ENCODE data around the gene EPHB2. TPM values are rescaled to one million over a fixed set of nuclear protein-coding genes. Genes with fewer than 3 reads are reported as not detected.

The EPHB2 gene
- total RNA-seq, 2 experiments from 2014 or later = 0.59 TPM; not detected in 1

GRCh38 chr1:22845398-22845935 lies 134.8 kb downstream of the EPHB2 start:
- intact Hi-C loops (cut with micrococcal nuclease; ENCODE audit: unreplicated experiment) = no loop called here
- ChIA-PET POLR2A (no interaction called here), CTCF (ENCODE audit: unreplicated experiment) (no interaction called here)
- H3K4me2 ChIP-seq (ENCODE audit: low read length) = no peak overlapping the region
- H3K9me2 ChIP-seq (ENCODE audit: insufficient read depth, low read length) = no peaks in the 10 kb centered on the region
- no peaks in the 10 kb centered on the region for H3K36me3 ChIP-seq (ENCODE audit: insufficient read depth, low read length)
- H2AFZ ChIP-seq (ENCODE audit: low read length) = no peak overlapping the region
- H3K4me3 ChIP-seq (ENCODE audit: low read depth, low read length, poor library complexity, severe bottlenecking) = no peak overlapping the region
- H3K79me2 ChIP-seq (ENCODE audit: insufficient read depth, low read depth, low read length) = no peaks in the 10 kb centered on the region
- H3K4me1 ChIP-seq (ENCODE audit: insufficient read depth, low read length, poor library complexity, severe bottlenecking) = no peaks in the 10 kb centered on the region
- DNase-seq (ENCODE audit: low spot score) = no peak
- TF ChIP-seq CTCF (conservative IDR thresholded peaks at IDR 0.05; ENCODE audit: low read length) (no peak), EZH2phosphoT487 (IDR thresholded peaks at IDR 0.05; ENCODE audit: borderline replicate concordance, low read depth, low read length) (no peak)
- BruUV-seq (replicated peaks) = no TSS peak
- H4K20me1 ChIP-seq (ENCODE audit: insufficient read depth, low read length) = no peaks in the 10 kb centered on the region
- no peaks in the 10 kb centered on the region for H3K9me3 ChIP-seq (ENCODE audit: low read length)
- H3K27ac ChIP-seq (ENCODE audit: low read depth, low read length, poor library complexity, severe bottlenecking) = no peak overlapping the region

- Histone ChIP-seq H3K79me2 (ENCODE audit: insufficient read depth, low read depth, low read length) (no peaks in the 10 kb centered on the region), H3K36me3 (ENCODE audit: insufficient read depth, low read length) (no peaks in the 10 kb centered on the region), H3K9me2 (ENCODE audit: insufficient read depth, low read length) (no peaks in the 10 kb centered on the region), H3K27ac (ENCODE audit: low read depth, low read length, poor library complexity, severe bottlenecking) (no peak overlapping the region), H4K20me1 (ENCODE audit: insufficient read depth, low read length) (no peaks in the 10 kb centered on the region), H3K4me1 (ENCODE audit: insufficient read depth, low read length, poor library complexity, severe bottlenecking) (no peaks in the 10 kb centered on the region), H3K4me3 (ENCODE audit: low read depth, low read length, poor library complexity, severe bottlenecking) (no peak overlapping the region), H3K9me3 (ENCODE audit: low read length) (no peaks in the 10 kb centered on the region), H3K4me2 (ENCODE audit: low read length) (no peak overlapping the region), H2AFZ (ENCODE audit: low read length) (no peak overlapping the region)
- intact Hi-C loops (cut with micrococcal nuclease; ENCODE audit: unreplicated experiment) = no loop called here
- no TSS peak for BruUV-seq (replicated peaks)
- DNase-seq (ENCODE audit: low spot score) = no peak
- TF ChIP-seq CTCF (conservative IDR thresholded peaks at IDR 0.05; ENCODE audit: low read length) = no peak
- TF ChIP-seq EZH2phosphoT487 (IDR thresholded peaks at IDR 0.05; ENCODE audit: borderline replicate concordance, low read depth, low read length) = no peak
- POLR2A ChIA-PET = no interaction called here
- CTCF ChIA-PET (ENCODE audit: unreplicated experiment) = no interaction called here
Measured at GRCh38 chr1:22846458-22846857, 135.8 kb downstream of the EPHB2 start.

GRCh38 chr1:22847249-22847648 lies 136.6 kb downstream of the EPHB2 start:
- no peak for DNase-seq (ENCODE audit: low spot score)
- no peaks in the 10 kb centered on the region for H3K79me2 ChIP-seq (ENCODE audit: insufficient read depth, low read depth, low read length)
- H3K4me3 ChIP-seq (ENCODE audit: low read depth, low read length, poor library complexity, severe bottlenecking) = no peak overlapping the region
- POLR2A ChIA-PET = no interaction called here
- H4K20me1 ChIP-seq (ENCODE audit: insufficient read depth, low read length) = no peaks in the 10 kb centered on the region
- no peak overlapping the region for H3K4me2 ChIP-seq (ENCODE audit: low read length)
- no peaks in the 10 kb centered on the region for H3K36me3 ChIP-seq (ENCODE audit: insufficient read depth, low read length)
- H3K4me1 ChIP-seq (ENCODE audit: insufficient read depth, low read length, poor library complexity, severe bottlenecking) = no peaks in the 10 kb centered on the region
- no peaks in the 10 kb centered on the region for H3K9me3 ChIP-seq (ENCODE audit: low read length)
- BruUV-seq (replicated peaks) = no TSS peak
- H3K9me2 ChIP-seq (ENCODE audit: insufficient read depth, low read length) = no peaks in the 10 kb centered on the region
- TF ChIP-seq CTCF (conservative IDR thresholded peaks at IDR 0.05; ENCODE audit: low read length) (no peak), EZH2phosphoT487 (IDR thresholded peaks at IDR 0.05; ENCODE audit: borderline replicate concordance, low read depth, low read length) (no peak)
- CTCF ChIA-PET (ENCODE audit: unreplicated experiment) = no interaction called here
- no peak overlapping the region for H3K27ac ChIP-seq (ENCODE audit: low read depth, low read length, poor library complexity, severe bottlenecking)
- intact Hi-C loops (cut with micrococcal nuclease; ENCODE audit: unreplicated experiment) = no loop called here
- no peak overlapping the region for H2AFZ ChIP-seq (ENCODE audit: low read length)
